ENCODE measurements around the gene EXTL2. TPM values are rescaled to one million over a fixed set of nuclear protein-coding genes. Genes with fewer than 3 reads are reported as not detected.

EXTL2 gene
- total and polyA plus RNA-seq, 4 donors = 3.9 to 37.8 (median 9.4) TPM

- Histone ChIP-seq H3K27ac (ENCODE audit: low read depth in 1 of 2, low read length in 1 of 2) (no peak overlapping the region), H3K36me3 (ENCODE audit: control insufficient read depth in 4 of 4, insufficient read depth in 4 of 4, low read length in 4 of 4) (peaks cover 10 to 38% (median 33%) of the 10 kb centered on the region in 4 donors), H3K9me3 (ENCODE audit: control insufficient read depth in 4 of 4, insufficient read depth in 3 of 4, low read length in 3 of 4) (peaks cover 0 to 3% (median 2%) of the 10 kb centered on the region in 4 donors), H3K4me3 (no peak overlapping the region), H3K27me3 (ENCODE audit: control insufficient read depth in 3 of 3, insufficient read depth in 3 of 3, low read length in 2 of 3) (no peaks in the 10 kb centered on the region), H3K4me1 (ENCODE audit: control insufficient read depth in 5 of 5, insufficient read depth in 5 of 5, low read length in 5 of 5) (peaks cover 0 to 3% (median 0%) of the 10 kb centered on the region in 5 donors), H3K9ac (ENCODE audit: insufficient read depth in 1 of 2, low read length in 2 of 2) (no peak overlapping the region)
- ATAC-seq (ENCODE audit: insufficient read depth, low FRiP score) (no peak), DNase-seq (no peak)
- 94 to 100% methylated on average over 1 of the region's 1 CpG for WGBS, 2 donors
- TF ChIP-seq CTCF (IDR thresholded peaks at IDR 0.05; ENCODE audit: control extremely low read depth, extremely low read depth) = no peak
These were observed 13.2 kb upstream of the EXTL2 start for GRCh38 chr1:100907887-100908286.

DNA sequence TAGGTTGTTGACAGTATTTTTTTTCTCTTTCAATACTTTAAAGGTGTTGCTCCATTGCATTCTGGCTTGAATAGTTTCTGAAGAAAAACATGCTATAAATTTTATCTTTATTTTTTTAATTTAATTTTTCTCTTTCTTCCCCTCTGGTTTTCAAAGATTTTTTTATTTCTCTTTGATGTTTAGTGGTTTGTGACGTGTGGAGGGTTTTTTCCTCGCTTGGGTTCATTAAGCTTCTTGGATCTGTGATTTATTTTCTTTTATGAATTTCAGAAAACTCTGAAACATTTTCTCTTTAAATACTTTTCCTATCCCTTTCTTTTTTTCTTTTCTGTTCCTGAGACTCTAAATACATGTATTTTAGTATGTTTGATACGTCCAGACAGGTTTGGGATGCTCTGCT is 10.5 kb upstream of the EXTL2 start:
- no peak overlapping the region for H3K9ac ChIP-seq (ENCODE audit: insufficient read depth in 1 of 2, low read length in 2 of 2)
- H3K4me1 ChIP-seq (ENCODE audit: control insufficient read depth in 5 of 5, insufficient read depth in 5 of 5, low read length in 5 of 5) = peaks cover 0 to 3% (median 0%) of the 10 kb centered on the region in 5 donors
- no peak for ATAC-seq (ENCODE audit: insufficient read depth, low FRiP score)
- no peak overlapping the region for H3K4me3 ChIP-seq
- DNase-seq = no peak
- WGBS, 2 donors = 95 to 97% methylated on average over 3 of the region's 3 CpGs
- H3K9me3 ChIP-seq (ENCODE audit: control insufficient read depth in 4 of 4, insufficient read depth in 3 of 4, low read length in 3 of 4) = peaks cover 0 to 3% (median 2%) of the 10 kb centered on the region in 4 donors
- H3K27me3 ChIP-seq (ENCODE audit: control insufficient read depth in 3 of 3, insufficient read depth in 3 of 3, low read length in 2 of 3) = no peaks in the 10 kb centered on the region
- H3K36me3 ChIP-seq (ENCODE audit: control insufficient read depth in 4 of 4, insufficient read depth in 4 of 4, low read length in 4 of 4) = peaks cover 8 to 35% (median 31%) of the 10 kb centered on the region in 4 donors
- TF ChIP-seq CTCF (IDR thresholded peaks at IDR 0.05; ENCODE audit: control extremely low read depth, extremely low read depth) = no peak
- H3K27ac ChIP-seq (ENCODE audit: low read depth in 1 of 2, low read length in 1 of 2) = no peak overlapping the region

GRCh38 chr1:100904528-100904927 is 9.9 kb upstream of the EXTL2 start:
- no peak for ATAC-seq (ENCODE audit: insufficient read depth, low FRiP score)
- H3K4me1 ChIP-seq (ENCODE audit: control insufficient read depth in 5 of 5, insufficient read depth in 5 of 5, low read length in 5 of 5) = peaks cover 0 to 3% (median 0%) of the 10 kb centered on the region in 5 donors
- H3K27ac ChIP-seq (ENCODE audit: low read depth in 1 of 2, low read length in 1 of 2) = no peak overlapping the region
- peaks cover 0 to 3% (median 2%) of the 10 kb centered on the region in 4 donors for H3K9me3 ChIP-seq (ENCODE audit: control insufficient read depth in 4 of 4, insufficient read depth in 3 of 4, low read length in 3 of 4)
- H3K9ac ChIP-seq (ENCODE audit: insufficient read depth in 1 of 2, low read length in 2 of 2) = no peak overlapping the region
- WGBS, 2 donors = 98% methylated on average over 2 of the region's 2 CpGs
- H3K4me3 ChIP-seq = no peak overlapping the region
- TF ChIP-seq CTCF (IDR thresholded peaks at IDR 0.05; ENCODE audit: control extremely low read depth, extremely low read depth) = no peak
- DNase-seq = no peak
- no peaks in the 10 kb centered on the region for H3K27me3 ChIP-seq (ENCODE audit: control insufficient read depth in 3 of 3, insufficient read depth in 3 of 3, low read length in 2 of 3)
- peaks cover 9 to 37% (median 31%) of the 10 kb centered on the region in 4 donors for H3K36me3 ChIP-seq (ENCODE audit: control insufficient read depth in 4 of 4, insufficient read depth in 4 of 4, low read length in 4 of 4)

DNA sequence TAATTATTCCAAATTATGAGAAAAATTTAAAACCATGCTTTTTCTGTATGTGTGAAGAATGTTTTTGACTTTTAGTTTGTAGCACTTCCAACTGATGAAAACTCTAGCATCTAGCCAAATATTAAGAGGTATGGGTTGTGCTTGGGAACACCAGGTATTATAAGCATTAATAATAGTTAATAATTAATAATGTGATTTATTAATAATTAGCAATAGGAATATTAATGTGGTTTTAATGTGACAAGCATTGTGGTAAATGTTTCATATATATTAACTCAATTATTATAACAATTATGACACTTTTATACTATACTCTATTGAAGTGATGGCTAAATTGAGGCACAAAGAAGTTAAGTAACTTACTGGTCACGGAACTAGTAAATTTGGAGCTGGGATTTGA is 9.1 kb upstream of the EXTL2 start:
- DNase-seq (no peak), ATAC-seq (ENCODE audit: insufficient read depth, low FRiP score) (no peak)
- no peak overlapping the region for H3K9ac ChIP-seq (ENCODE audit: insufficient read depth in 1 of 2, low read length in 2 of 2)
- H3K4me1 ChIP-seq (ENCODE audit: control insufficient read depth in 5 of 5, insufficient read depth in 5 of 5, low read length in 5 of 5) = peaks cover 0 to 3% (median 0%) of the 10 kb centered on the region in 5 donors
- peaks cover 0 to 3% (median 2%) of the 10 kb centered on the region in 4 donors for H3K9me3 ChIP-seq (ENCODE audit: control insufficient read depth in 4 of 4, insufficient read depth in 3 of 4, low read length in 3 of 4)
- no peak overlapping the region for H3K4me3 ChIP-seq
- H3K27ac ChIP-seq (ENCODE audit: low read depth in 1 of 2, low read length in 1 of 2) = no peak overlapping the region
- H3K36me3 ChIP-seq (ENCODE audit: control insufficient read depth in 4 of 4, insufficient read depth in 4 of 4, low read length in 4 of 4) = peaks cover 10 to 30% (median 26%) of the 10 kb centered on the region in 4 donors
- no peak for TF ChIP-seq CTCF (IDR thresholded peaks at IDR 0.05; ENCODE audit: control extremely low read depth, extremely low read depth)
- WGBS, 2 donors = 100% methylated on average over 1 of the region's 1 CpG
- no peaks in the 10 kb centered on the region for H3K27me3 ChIP-seq (ENCODE audit: control insufficient read depth in 3 of 3, insufficient read depth in 3 of 3, low read length in 2 of 3)

Measured in lung (tissue), 12 donors.